Hematopoietic multipotent progenitor cell (in vitro differentiated cells): Measurements from ENCODE around the gene GATD1. TPM values are rescaled to one million over a fixed set of nuclear protein-coding genes. Genes with fewer than 3 reads are reported as not detected.
"Not testable (repeated sequence)": the region's sequence is repeated elsewhere in the genome, so short reads cannot be mapped to it uniquely, and the experiment has no call there.

Source experiments
- DNase-seq, 3 donors: peaks; one replicate each; pipeline ENCODE4 v3.0.0-alpha.2; 2011 to 2015; ENCODE audit warnings: low read depth in 2 of 3, low spot score in 2 of 3
- total RNA-seq: library from RNA; depleted of rRNA; stranded (reverse); fragments of >200 nt; gene quantifications from one replicate; pipeline ENCODE4 v1.2.3, GENCODE V29; 2012

Gene GATD1
- total RNA-seq, 1 donor: 41.7 TPM

- peak; percentile 39 to 86 (median 81) for DNase-seq
These were observed 12.1 kb downstream of the GATD1 start for GRCh38 chr11:765025-765801.

GRCh38 chr11:764322-765024, 12.8 kb downstream of the GATD1 start:
- no peak for DNase-seq

- no peak for DNase-seq
These were observed 13.6 kb downstream of the GATD1 start for GRCh38 chr11:763549-764321.

GRCh38 chr11:763073-763463, 14.2 kb downstream of the GATD1 start:
- no peak for DNase-seq

GRCh38 chr11:762421-763072, 14.7 kb downstream of the GATD1 start:
- DNase-seq: peak in 2 of 3 donors; percentile 58 to 70

GRCh38 chr11:761526-762108, 15.7 kb downstream of the GATD1 start:
- no peak for DNase-seq

- DNase-seq: no peak
These were observed 17.1 kb downstream of the GATD1 start for GRCh38 chr11:760236-760635.

- DNase-seq: no peak
These were observed 27.6 kb downstream of the GATD1 start for GRCh38 chr11:749731-750130.

- no peak for DNase-seq
These were observed 29.3 kb downstream of the GATD1 start for GRCh38 chr11:748007-748359.

GRCh38 chr11:747158-748006, 29.9 kb downstream of the GATD1 start, which contains the start of gene TALDO1:
TALDO1 (plus strand) TSS chr11:747464; CDS start chr11:747482, 18 bp downstream.
- peak; percentile 59 to 91 (median 89) for DNase-seq

GRCh38 chr11:746289-747157, 30.8 kb downstream of the GATD1 start:
- peak in 1 of 3 donors; percentile 32 for DNase-seq

- DNase-seq: peak in 1 of 3 donors; percentile 47
These were observed 31.9 kb downstream of the GATD1 start for GRCh38 chr11:745428-745827.

GRCh38 chr11:742571-743201, 34.6 kb downstream of the GATD1 start:
- DNase-seq: no peak

GRCh38 chr11:742156-742546, 35.1 kb downstream of the GATD1 start:
- no peak for DNase-seq

- DNase-seq: not testable (repeated sequence)
These were observed 39.4 kb downstream of the GATD1 start for GRCh38 chr11:737899-738298.

GRCh38 chr11:737366-737765, 39.9 kb downstream of the GATD1 start:
- no peak for DNase-seq

- DNase-seq: not testable (repeated sequence)
These were observed 42.7 kb downstream of the GATD1 start for GRCh38 chr11:734541-734940.

GRCh38 chr11:733072-733471, 44.2 kb downstream of the GATD1 start:
- DNase-seq: no peak
